Measurements from ENCODE around the gene COMTD1.
"Not testable (repeated sequence)": the region's sequence is repeated elsewhere in the genome, so short reads cannot be mapped to it uniquely, and the experiment has no call there.

Gene COMTD1

GRCh38 chr10:75220274-75220673 is 15.5 kb downstream of the COMTD1 start:
- no peak for FAIRE-seq
- TF ChIP-seq POLR2A (IDR thresholded peaks at IDR 0.05; ENCODE audit: low read depth, low read length): no peak
- DNase-seq (ENCODE audit: insufficient read length, low spot score): no peak

GRCh38 chr10:75212343-75212742 is 23.4 kb downstream of the COMTD1 start:
- no peak for TF ChIP-seq POLR2A (IDR thresholded peaks at IDR 0.05; ENCODE audit: low read depth, low read length)
- FAIRE-seq (no peak), DNase-seq (ENCODE audit: insufficient read length, low spot score) (no peak)

GRCh38 chr10:75211007-75211691 is 24.6 kb downstream of the COMTD1 start:
- FAIRE-seq (peak; percentile 73), DNase-seq (ENCODE audit: insufficient read length, low spot score) (peak; percentile 35)
- TF ChIP-seq POLR2A (IDR thresholded peaks at IDR 0.05; ENCODE audit: low read depth, low read length): 0 out of 2 replicates have a peak, but pooled peaks have one; percentile 23

GRCh38 chr10:75210282-75211006 is 25.3 kb downstream of the COMTD1 start, which contains the start of gene VDAC2:
Gene VDAC2, plus strand, starts transcription at chr10:75210796. Its CDS starts 363 bp downstream, at chr10:75211159.
- TF ChIP-seq POLR2A (IDR thresholded peaks at IDR 0.05; ENCODE audit: low read depth, low read length): peak; percentile 69
- DNase-seq (ENCODE audit: insufficient read length, low spot score) (peak; percentile 90), FAIRE-seq (peak; percentile 80)

DNA sequence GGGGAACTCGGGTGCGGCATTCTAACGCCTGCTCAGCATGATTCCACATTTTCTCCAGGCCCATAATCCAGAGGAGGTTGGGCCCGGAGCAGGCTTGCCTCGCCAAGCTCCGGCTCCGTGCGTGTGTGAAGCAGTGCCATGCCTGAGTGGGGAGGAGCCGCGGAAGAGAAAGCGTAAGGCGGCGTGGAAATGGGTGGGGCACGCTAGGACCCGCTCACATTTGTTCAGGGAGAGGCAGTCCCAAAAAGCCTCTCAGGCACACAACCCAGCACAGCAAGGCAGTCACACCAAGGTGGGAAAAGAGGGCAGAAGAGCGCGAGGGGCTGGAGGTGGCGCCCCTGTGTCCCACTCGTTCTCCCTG is 25.9 kb downstream of the COMTD1 start:
- peak; percentile 61 for FAIRE-seq
- TF ChIP-seq POLR2A (IDR thresholded peaks at IDR 0.05; ENCODE audit: low read depth, low read length): peak; percentile 39; the same call in 1 of the 2 replicates

GRCh38 chr10:75209086-75209920 is 26.5 kb downstream of the COMTD1 start:
- DNase-seq (ENCODE audit: insufficient read length, low spot score) (no peak), FAIRE-seq (no peak)
- TF ChIP-seq POLR2A (IDR thresholded peaks at IDR 0.05; ENCODE audit: low read depth, low read length): no peak

More for the DNA sequence above, 25.9 kb downstream of the COMTD1 start:
- DNase-seq (ENCODE audit: insufficient read length, low spot score): peak; percentile 74

GRCh38 chr10:75208181-75208580 is 27.6 kb downstream of the COMTD1 start:
- no peak for TF ChIP-seq POLR2A (IDR thresholded peaks at IDR 0.05; ENCODE audit: low read depth, low read length)
- DNase-seq (ENCODE audit: insufficient read length, low spot score) (no peak), FAIRE-seq (peak; percentile 80)

GRCh38 chr10:75207857-75208144 is 28.0 kb downstream of the COMTD1 start:
- DNase-seq (ENCODE audit: insufficient read length, low spot score) (no peak), FAIRE-seq (no peak)
- TF ChIP-seq POLR2A (IDR thresholded peaks at IDR 0.05; ENCODE audit: low read depth, low read length): no peak

GRCh38 chr10:75207079-75207856 is 28.5 kb downstream of the COMTD1 start:
- no peak for TF ChIP-seq POLR2A (IDR thresholded peaks at IDR 0.05; ENCODE audit: low read depth, low read length)
- DNase-seq (ENCODE audit: insufficient read length, low spot score) (no peak), FAIRE-seq (no peak)

DNA sequence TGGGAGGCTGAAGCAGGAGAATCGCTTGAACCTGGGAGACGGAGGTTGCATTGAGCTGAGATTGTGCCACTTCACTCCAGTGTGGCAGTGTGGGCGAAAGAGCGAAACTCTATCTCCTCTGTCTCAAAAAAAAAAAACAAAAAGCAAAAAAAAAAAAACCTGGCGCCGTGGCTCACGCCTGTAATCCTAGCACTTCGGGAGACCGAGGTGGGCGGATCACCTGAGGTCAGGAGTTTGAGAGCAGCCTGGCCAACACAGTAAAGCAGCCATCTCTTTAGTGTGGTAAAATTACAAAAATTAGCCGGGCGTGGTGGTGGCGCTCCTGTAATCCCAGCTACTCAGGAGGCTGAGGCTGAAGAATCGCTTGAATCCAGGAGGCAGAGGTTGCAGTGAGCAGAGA is 29.1 kb downstream of the COMTD1 start:
- FAIRE-seq; DNase-seq (ENCODE audit: insufficient read length, low spot score): not testable (repeated sequence)

- TF ChIP-seq POLR2A (IDR thresholded peaks at IDR 0.05; ENCODE audit: low read depth, low read length): no peak
- DNase-seq (ENCODE audit: insufficient read length, low spot score): no peak
- no peak for FAIRE-seq
Observed at GRCh38 chr10:75205908-75206307, 29.8 kb downstream of the COMTD1 start.

DNA sequence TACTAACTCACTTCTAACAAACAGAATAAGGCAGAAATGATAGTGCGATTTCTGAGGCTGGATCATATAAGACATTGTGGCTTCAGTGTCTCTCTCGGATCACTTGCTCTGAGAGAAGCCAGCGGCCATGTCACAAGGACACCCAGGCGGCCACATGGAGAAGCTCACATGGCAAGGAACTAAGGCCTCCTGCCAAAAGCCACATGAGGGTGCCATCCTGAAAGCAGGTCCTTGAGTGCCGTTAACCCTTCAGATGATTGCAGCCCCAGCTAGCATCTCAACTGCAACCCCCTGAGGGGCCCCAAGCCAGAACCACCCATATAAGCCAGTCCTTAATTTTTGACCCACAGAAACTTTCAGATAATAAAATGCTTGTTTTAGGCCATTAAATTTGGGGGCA is 32.0 kb downstream of the COMTD1 start:
- no peak for DNase-seq (ENCODE audit: insufficient read length, low spot score)
- FAIRE-seq: no peak
- TF ChIP-seq POLR2A (IDR thresholded peaks at IDR 0.05; ENCODE audit: low read depth, low read length): no peak

DNA sequence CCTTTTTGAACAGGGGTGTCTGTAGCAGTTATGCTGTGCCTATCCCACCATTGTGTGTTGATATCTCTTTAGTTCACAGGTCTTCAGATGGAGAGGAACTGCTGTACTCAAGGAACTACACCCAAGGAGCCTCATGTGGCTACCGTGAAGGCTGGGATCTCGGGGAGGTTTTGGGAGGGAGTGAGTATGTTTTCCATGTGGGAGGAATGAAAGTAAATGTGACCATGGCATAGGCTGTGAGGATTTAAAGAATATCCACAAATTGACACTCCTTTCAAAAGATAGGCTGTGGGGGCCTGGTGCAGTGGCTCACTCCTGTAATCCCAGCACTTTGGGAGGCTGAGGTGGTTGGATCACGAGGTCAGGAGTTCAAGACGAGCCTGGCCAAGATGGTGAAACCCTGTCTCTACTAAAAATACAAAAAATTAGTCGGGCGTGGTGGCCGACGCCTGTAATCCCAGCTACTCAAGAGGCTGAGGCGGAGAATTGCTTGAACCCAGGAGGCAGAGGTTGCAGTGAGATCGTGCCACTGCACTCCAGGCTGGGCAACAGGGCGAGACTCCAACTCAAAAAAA is 32.6 kb downstream of the COMTD1 start:
- FAIRE-seq; DNase-seq (ENCODE audit: insufficient read length, low spot score): not testable (repeated sequence)

All from H54 (cell line).